Suprapubic skin (tissue), 4 donors: ENCODE results near the gene EIF4E. TPM values are rescaled to one million over a fixed set of nuclear protein-coding genes. Genes with fewer than 3 reads are reported as not detected.
"Not testable (repeated sequence)": the region's sequence is repeated elsewhere in the genome, so short reads cannot be mapped to it uniquely, and the experiment has no call there.

Experiments
- DNase-seq, 2 donors: peaks; one replicate each; pipeline ENCODE4 v3.0.0-alpha.2; 2019; ENCODE audit warnings: low spot score in 2 of 2
- H3K27ac ChIP-seq: fragments of 200-600 bp; sonication (generic); one replicate; pipeline ENCODE4 v1.5.1; 2019
- H3K27me3 ChIP-seq: fragments of 200-600 bp; sonication (generic); one replicate; pipeline ENCODE4 v1.5.1; 2019
- H3K36me3 ChIP-seq: fragments of 200-600 bp; sonication (generic); one replicate; pipeline ENCODE4 v1.5.1; 2019
- H3K4me1 ChIP-seq: fragments of 200-600 bp; sonication (generic); one replicate; pipeline ENCODE4 v1.5.1; 2019
- H3K4me3 ChIP-seq: fragments of 200-600 bp; sonication (generic); one replicate; pipeline ENCODE4 v1.5.1; 2019; ENCODE audit warnings: mild to moderate bottlenecking
- H3K9me3 ChIP-seq: fragments of 200-600 bp; sonication (generic); one replicate; pipeline ENCODE4 v1.5.1; 2019
- EP300 ChIP-seq: sonication (generic); formaldehyde crosslinking; IDR thresholded peaks from one replicate; pipeline ENCODE4 v1.6.1; 2017; ENCODE audit warnings: antibody characterized with exemption
- POLR2A ChIP-seq, 2 donors: fragments of 450-650 bp; IDR thresholded peaks; one replicate each; pipeline ENCODE4 v1.6.1; 2017; ENCODE audit warnings: antibody characterized with exemption in 2 of 2, mild to moderate bottlenecking in 2 of 2, moderate library complexity in 2 of 2
- POLR2AphosphoS5 ChIP-seq, 3 donors: sonication (generic); formaldehyde crosslinking; IDR thresholded peaks; one replicate each; pipeline ENCODE4 v1.6.1; 2017; ENCODE audit warnings: antibody characterized with exemption in 3 of 3
- WGBS: methylation state at CpG from one replicate; pipeline ENCODE4 v1.1.5; 2018; 5-methylcytosine and 5-hydroxymethylcytosine counted together
- total RNA-seq, 4 donors: library from RNA; depleted of rRNA; stranded (reverse); fragments of >200 nt; gene quantifications; one replicate each; pipeline ENCODE4 v1.1.0, GENCODE V29; 2016
- TF ChIP-seq, protein P1 (sequence below), 2 donors: fragments of 200-600 bp in 1 of 2; fragments of 450-650 bp in 1 of 2; sonication (generic) in 1 of 2; IDR thresholded peaks; one replicate each; pipeline ENCODE4 v1.5.1; 2016 to 2019; ENCODE audit warnings: antibody characterized with exemption in 2 of 2, mild to moderate bottlenecking in 1 of 2, moderate library complexity in 1 of 2

The EIF4E gene
- total RNA-seq, 4 donors from 2014 or later: 42.5 to 68.7 (median 54.6) TPM

DNA sequence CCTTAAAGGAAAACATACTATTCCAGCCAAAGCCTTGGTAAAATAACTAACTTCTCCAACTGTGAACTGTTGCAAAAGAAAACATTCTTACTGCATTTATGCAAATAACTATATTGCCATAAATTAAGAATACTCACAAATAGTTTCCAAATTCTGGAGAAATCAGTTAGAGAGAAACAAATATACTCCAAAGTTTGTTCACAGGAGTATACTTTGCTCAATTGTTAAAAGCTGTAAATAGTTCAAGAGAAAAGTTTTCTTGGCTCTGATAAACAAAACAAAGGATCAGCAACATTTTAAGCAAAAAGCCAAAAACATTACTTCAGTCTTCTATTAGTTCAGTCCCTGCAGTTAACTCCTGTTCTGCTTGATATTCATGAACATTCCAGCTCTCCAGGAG is 83.0 kb downstream of the EIF4E start:
- no peak for DNase-seq
- TF ChIP-seq POLR2A (IDR thresholded peaks at IDR 0.05): no peak
- no peak for TF ChIP-seq EP300
- no peak for TF ChIP-seq POLR2AphosphoS5 (IDR thresholded peaks at IDR 0.05)
- TF ChIP-seq, protein P1, sequence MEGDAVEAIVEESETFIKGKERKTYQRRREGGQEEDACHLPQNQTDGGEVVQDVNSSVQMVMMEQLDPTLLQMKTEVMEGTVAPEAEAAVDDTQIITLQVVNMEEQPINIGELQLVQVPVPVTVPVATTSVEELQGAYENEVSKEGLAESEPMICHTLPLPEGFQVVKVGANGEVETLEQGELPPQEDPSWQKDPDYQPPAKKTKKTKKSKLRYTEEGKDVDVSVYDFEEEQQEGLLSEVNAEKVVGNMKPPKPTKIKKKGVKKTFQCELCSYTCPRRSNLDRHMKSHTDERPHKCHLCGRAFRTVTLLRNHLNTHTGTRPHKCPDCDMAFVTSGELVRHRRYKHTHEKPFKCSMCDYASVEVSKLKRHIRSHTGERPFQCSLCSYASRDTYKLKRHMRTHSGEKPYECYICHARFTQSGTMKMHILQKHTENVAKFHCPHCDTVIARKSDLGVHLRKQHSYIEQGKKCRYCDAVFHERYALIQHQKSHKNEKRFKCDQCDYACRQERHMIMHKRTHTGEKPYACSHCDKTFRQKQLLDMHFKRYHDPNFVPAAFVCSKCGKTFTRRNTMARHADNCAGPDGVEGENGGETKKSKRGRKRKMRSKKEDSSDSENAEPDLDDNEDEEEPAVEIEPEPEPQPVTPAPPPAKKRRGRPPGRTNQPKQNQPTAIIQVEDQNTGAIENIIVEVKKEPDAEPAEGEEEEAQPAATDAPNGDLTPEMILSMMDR (IDR thresholded peaks at IDR 0.05): no peak
- Histone ChIP-seq H3K27ac (no peak overlapping the region), H3K36me3 (no peaks in the 10 kb centered on the region), H3K27me3 (no peaks in the 10 kb centered on the region), H3K9me3 (no peaks in the 10 kb centered on the region), H3K4me1 (no peaks in the 10 kb centered on the region), H3K4me3 (no peak overlapping the region)

DNA sequence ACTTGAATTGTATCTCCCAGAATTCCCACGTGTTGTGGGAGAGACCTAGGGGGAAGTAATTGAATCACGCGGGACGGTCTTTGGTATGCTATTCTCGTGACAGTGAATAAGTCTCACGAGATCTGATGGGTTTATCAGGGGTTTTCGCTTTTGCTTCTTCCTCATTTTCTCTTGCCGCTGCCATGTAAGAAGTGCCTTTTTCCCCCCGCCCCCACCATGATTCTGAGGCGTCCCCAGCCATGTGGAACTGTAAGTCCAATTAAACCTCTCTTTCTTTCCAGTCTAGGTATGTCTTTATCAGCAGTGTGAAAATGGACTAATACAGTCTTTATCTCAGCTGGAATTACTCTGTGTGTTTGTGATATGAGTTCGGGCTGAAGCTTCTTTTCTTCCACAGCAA is 86.0 kb downstream of the EIF4E start:
- H3K4me3 ChIP-seq, H3K27me3 ChIP-seq, DNase-seq, H3K9me3 ChIP-seq, H3K27ac ChIP-seq, H3K4me1 ChIP-seq, H3K36me3 ChIP-seq: not testable (repeated sequence)
- WGBS: 93% methylated on average over 11 of the region's 11 CpGs

DNA sequence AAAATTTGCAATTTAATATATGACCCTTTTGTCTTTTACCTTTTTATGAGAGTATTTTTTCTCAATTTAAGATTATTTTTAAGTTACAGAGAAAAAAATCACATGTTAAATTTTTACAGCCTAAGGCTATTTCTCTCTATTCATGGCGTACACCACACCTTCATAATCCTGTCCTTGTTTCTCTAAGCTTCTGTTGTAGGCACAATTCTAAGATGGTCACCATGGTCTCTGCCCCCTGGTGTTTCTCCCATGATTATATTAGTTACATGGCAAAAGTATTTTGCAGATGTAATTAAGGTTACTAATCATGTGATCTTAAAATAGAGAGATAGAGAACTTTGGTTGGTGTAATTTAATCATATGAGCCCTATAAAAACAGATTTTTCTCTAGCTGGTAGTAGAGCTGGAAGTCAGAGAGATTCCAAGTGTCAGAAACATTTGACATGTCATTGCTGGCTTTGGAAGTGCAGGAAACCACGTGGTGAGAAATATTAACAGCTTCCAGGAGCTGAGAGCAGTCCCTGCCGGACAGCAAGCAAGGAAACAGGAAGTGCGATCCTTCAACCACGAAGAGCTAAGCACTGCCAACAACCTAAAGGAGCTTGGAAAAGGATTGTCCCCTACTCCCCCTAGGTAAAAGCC is 89.8 kb downstream of the EIF4E start:
- H3K4me1 ChIP-seq: no peaks in the 10 kb centered on the region
- no peak overlapping the region for H3K4me3 ChIP-seq
- H3K27me3 ChIP-seq: no peaks in the 10 kb centered on the region
- H3K27ac ChIP-seq: no peak overlapping the region
- no peak for DNase-seq
- WGBS: 40% methylated on average over 5 of the region's 5 CpGs
- H3K36me3 ChIP-seq: no peaks in the 10 kb centered on the region
- no peak for TF ChIP-seq EP300
- H3K9me3 ChIP-seq: no peaks in the 10 kb centered on the region

DNA sequence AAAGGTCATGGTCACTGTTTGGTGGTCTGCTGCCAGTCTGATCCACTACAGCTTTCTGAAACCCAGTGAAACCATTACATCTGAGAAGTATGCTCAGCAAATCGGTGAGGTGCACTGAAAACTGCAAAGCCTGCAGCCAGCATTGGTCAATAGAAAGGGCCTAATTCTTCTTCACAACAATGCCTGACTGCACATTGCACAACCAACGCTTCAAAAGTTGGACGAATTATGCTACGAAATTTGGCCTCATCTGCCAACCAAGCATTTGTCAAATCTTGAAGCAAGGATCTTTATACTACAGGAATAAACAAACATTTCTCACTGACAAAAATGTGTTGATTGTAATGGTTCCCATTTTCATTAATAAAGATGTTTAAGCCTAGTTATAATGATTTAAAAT is 90.4 kb downstream of the EIF4E start:
- no peak for DNase-seq
- Histone ChIP-seq H3K36me3 (no peaks in the 10 kb centered on the region), H3K4me3 (no peak overlapping the region), H3K27me3 (no peaks in the 10 kb centered on the region), H3K4me1 (no peaks in the 10 kb centered on the region), H3K9me3 (no peaks in the 10 kb centered on the region), H3K27ac (no peak overlapping the region)
- TF ChIP-seq, protein P1 (IDR thresholded peaks at IDR 0.05): no peak
- TF ChIP-seq POLR2A (IDR thresholded peaks at IDR 0.05) (no peak), EP300 (no peak), POLR2AphosphoS5 (IDR thresholded peaks at IDR 0.05) (no peak)
- 81% methylated on average over 4 of the region's 4 CpGs for WGBS

DNA sequence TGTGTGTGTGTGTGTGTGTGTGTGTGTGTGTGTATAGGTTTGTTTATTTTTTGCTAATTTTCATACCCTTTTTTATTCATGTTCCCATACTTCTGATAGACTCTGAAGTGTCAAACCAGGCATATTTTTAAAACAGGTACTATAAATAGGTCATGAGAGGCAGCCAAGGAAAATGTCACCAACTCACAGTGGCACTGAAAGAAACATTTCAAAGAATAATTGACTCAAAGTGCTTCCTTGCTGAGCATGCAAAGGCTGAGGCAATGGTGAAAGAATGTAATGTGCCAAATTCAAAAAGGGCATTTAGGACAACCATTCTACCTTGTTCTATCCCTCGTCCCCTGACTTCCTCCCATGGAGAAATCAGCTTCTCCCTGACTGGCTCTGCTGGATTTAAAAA is 95.5 kb downstream of the EIF4E start:
- H3K27me3 ChIP-seq: no peaks in the 10 kb centered on the region
- no peak overlapping the region for H3K4me3 ChIP-seq
- no peak overlapping the region for H3K27ac ChIP-seq
- WGBS: 60% methylated on average over 1 of the region's 1 CpG
- H3K9me3 ChIP-seq: no peaks in the 10 kb centered on the region
- no peak for DNase-seq
- TF ChIP-seq POLR2A (IDR thresholded peaks at IDR 0.05) (no peak), POLR2AphosphoS5 (IDR thresholded peaks at IDR 0.05) (no peak), EP300 (no peak)
- TF ChIP-seq, protein P1 (IDR thresholded peaks at IDR 0.05): no peak
- H3K4me1 ChIP-seq: no peaks in the 10 kb centered on the region
- H3K36me3 ChIP-seq: no peaks in the 10 kb centered on the region

DNA sequence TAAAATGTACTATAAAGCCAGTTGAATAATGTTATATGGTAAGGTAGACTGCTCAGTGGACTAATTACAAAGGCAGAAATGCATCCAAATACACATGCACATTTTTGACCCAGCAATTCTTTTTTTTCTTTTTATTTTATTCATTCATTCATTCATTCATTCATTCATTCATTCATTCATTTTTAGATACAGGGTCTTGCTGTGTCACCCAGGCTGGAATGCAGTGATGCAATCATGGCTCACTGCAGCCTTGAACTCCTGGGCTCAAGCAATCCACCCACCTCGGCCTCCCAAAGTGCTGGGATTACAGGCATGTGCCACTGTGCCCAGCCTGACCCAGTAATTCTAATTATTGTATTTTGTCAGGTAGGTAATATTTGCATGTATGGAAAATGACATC is 97.9 kb downstream of the EIF4E start:
- H3K27me3 ChIP-seq, H3K4me3 ChIP-seq, H3K4me1 ChIP-seq, H3K27ac ChIP-seq, DNase-seq, H3K36me3 ChIP-seq, H3K9me3 ChIP-seq: not testable (repeated sequence)
- WGBS: 96% methylated on average over 1 of the region's 1 CpG

Other genes with a start within 250 kb of the EIF4E start
- 10 to 100 TPM; 40.0 to 55.9 (median 49.4) TPM for gene METAP1, start 66.6 kb upstream of the EIF4E start, total RNA-seq
- 10 to 100 TPM; 42.9 to 83.9 (median 63.8) TPM for gene ADH5, start 159.7 kb upstream of the EIF4E start, total RNA-seq
- gene ADH4, start 215.2 kb upstream of the EIF4E start, total RNA-seq: 1 to 10 TPM in 1 of 4 donors, under 1 TPM in 2, not detected in 1; 0.89 to 2.0 (median 0.98) TPM